ENCODE results near the gene IL2RA. TPM values are rescaled to one million over a fixed set of nuclear protein-coding genes. Genes with fewer than 3 reads are reported as not detected.
"Not testable (repeated sequence)": the region's sequence is repeated elsewhere in the genome, so short reads cannot be mapped to it uniquely, and the experiment has no call there.

The IL2RA gene
- total RNA-seq, 1 experiment from 2014 or later, result not detected

DNA sequence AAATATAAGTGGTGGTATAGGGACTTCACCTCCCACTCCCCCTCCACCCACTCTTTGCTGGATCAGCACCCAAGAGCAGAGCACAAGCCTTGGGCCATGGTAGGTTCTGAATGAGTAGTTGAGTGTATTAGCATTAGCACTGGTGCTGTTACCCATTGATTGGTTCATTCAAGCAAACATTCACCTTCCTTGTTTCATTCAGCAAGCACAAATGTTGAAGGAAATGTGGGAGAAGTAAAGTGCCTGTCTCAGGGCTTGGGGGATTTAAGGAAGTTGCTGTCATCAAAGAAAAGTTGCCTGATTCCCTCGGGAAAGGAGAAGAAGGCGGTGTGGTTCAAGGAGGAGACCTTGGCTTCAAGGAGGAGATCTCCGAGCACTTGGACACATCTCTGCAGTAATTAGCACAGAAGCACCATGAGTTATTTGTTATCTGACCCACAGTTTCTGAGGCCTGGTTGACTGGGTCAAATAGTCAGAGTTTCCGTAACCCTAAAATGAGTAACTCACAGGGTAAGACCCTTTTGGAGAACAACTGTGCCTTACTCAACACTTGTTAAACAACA, 17.3 kb downstream of the IL2RA start:
- no peaks in the 10 kb centered on the region for H3K9me3 ChIP-seq (replicated peaks)
- no peak for DNase-seq
- no peaks in the 10 kb centered on the region for H3K4me1 ChIP-seq
- H3K27ac ChIP-seq, result no peak overlapping the region
- no peak overlapping the region for H3K4me3 ChIP-seq
- H3K27me3 ChIP-seq, result 0 out of 2 replicates have a peak, but pooled peaks cover 3% of the 10 kb centered on the region
- H3K36me3 ChIP-seq, result no peaks in the 10 kb centered on the region

DNA sequence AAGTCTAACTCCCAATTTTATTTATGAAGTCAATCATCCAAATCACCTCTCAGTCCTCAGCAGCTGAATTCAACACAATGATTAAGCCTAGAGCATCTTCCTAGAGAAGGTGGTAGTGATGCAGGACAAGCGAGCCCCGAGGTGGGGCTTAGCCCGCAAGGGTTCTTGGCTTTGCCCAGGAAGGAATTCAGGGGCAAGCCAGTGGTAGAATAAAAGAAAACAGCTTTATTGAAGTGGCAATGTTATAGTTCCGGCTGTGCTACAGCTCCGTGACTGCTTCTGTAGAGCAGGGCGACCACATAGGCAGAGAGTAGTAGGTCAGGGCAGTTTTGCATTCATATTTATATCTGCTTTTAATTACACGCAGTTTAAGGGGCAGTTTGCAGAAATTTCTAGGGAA, 18.1 kb downstream of the IL2RA start:
- Histone ChIP-seq H3K27me3 (0 out of 2 replicates have a peak, but pooled peaks cover 3% of the 10 kb centered on the region), H3K9me3 (replicated peaks) (no peaks in the 10 kb centered on the region), H3K4me1 (no peaks in the 10 kb centered on the region), H3K36me3 (no peaks in the 10 kb centered on the region), H3K4me3 (no peak overlapping the region), H3K27ac (no peak overlapping the region)
- DNase-seq, result no peak

DNA sequence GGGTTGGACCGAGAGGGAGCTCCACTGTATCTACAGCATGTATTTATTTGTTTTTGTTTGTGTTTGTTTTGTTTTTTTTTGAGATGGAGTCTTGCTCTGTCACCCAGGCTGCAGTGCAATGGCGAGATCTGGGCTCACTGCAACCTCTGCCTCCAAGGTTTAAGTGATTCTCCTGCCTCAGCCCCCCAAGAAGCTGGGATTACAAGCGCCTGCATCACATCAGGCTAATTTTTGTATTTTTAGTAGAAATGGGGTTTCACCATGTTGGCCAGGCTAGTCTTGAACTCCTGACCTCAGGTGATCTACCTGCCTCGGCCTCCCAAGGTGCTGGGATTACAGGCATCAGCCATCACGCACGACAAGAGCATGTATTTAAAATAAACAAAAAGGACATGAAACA, 18.8 kb downstream of the IL2RA start:
- H3K9me3 ChIP-seq (replicated peaks); H3K4me3 ChIP-seq; H3K36me3 ChIP-seq; DNase-seq; H3K27me3 ChIP-seq; H3K4me1 ChIP-seq; H3K27ac ChIP-seq: not testable (repeated sequence)

DNA sequence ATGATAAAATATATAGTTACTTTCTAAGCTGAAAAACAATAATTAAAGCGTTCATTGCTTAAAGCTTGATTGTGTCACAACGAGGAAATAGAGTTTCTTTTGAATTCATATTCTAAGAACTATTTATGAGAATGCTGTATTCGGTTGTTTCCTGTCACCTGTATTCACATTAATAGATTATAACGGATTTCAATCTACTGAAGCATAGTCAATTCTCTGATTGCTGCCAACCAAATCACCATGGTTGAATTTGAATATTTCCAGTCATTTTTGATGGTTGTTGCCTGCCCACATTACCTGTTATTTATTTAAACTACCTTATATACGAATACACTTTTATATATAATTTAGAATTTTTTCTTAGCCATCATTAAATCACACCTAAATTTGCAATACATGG, 22.0 kb downstream of the IL2RA start:
- no peak for DNase-seq
- Histone ChIP-seq H3K9me3 (replicated peaks) (no peaks in the 10 kb centered on the region), H3K27ac (no peak overlapping the region), H3K4me3 (no peak overlapping the region), H3K4me1 (no peaks in the 10 kb centered on the region), H3K27me3 (0 out of 2 replicates have a peak, but pooled peaks cover 3% of the 10 kb centered on the region), H3K36me3 (no peaks in the 10 kb centered on the region)

DNA sequence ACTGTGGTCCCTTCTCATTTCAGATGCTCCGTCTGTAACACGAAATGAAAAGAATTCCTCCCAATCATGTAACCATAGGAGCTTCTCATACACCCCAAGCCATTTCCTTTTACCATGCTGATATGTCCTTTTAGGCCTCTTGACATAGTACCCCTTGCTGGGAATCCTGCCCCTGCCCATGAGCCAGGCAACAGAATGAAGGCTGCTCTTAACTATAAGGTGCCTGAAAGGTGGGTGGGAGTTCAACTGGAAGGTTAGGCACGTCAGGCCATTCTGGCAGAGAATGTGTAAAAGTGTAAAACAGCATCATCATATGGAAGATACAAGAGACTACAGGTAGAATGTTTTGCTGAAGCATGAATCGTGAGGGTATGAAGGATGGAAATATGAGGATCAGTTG, 22.5 kb downstream of the IL2RA start:
- Histone ChIP-seq H3K4me1 (no peaks in the 10 kb centered on the region), H3K27ac (no peak overlapping the region), H3K9me3 (replicated peaks) (no peaks in the 10 kb centered on the region), H3K36me3 (no peaks in the 10 kb centered on the region), H3K27me3 (0 out of 2 replicates have a peak, but pooled peaks cover 3% of the 10 kb centered on the region), H3K4me3 (no peak overlapping the region)
- no peak for DNase-seq

DNA sequence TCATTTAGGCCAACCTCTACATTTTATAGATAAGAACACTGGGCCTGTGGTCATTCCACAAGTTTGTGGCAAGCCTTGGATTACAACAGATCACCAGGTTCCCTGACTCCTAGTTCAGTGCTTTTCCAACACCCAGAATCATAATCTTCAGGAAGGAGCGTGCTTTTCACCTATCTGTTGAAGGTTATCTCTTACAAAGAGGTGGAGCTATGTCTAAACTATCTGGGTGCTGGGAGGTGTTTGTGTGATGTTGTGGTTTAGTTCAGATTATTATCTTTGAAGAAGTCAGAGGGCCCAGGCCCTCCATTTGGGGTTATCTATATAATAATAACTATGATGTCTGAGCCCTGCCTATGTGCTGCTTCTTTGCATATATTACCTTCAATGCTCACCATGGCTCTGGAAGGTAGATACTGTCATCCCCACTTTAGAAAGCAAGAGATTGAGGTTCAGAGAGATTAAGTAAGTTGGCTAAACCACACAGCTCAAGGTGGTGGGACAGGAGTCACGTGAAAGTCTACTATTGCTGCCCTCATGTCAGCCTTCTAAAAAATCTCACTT, 24.0 kb downstream of the IL2RA start:
- Histone ChIP-seq H3K27ac (no peak overlapping the region), H3K4me3 (no peak overlapping the region), H3K36me3 (no peaks in the 10 kb centered on the region), H3K27me3 (0 out of 2 replicates have a peak, but pooled peaks cover 3% of the 10 kb centered on the region), H3K4me1 (no peaks in the 10 kb centered on the region), H3K9me3 (replicated peaks) (no peaks in the 10 kb centered on the region)
- DNase-seq, result no peak

DNA sequence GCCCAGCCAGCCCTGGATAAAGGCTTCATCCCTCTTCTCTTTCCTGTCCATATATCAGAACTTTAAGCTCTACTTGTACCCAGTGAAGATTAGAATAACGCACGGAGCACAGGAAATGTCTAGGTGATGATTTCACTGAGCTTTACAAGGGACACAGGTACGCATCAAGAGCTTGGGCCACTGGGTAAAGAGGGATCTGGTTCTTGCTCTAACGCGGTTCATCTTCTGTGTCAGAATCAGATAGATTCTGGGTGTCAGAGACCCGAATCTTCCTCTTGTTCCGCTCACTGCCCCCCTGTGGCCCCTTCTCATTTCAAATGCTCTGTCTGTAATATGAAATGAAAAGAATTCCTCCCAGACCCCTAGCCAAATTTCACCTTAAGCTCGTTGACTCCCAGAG, 24.7 kb downstream of the IL2RA start:
- Histone ChIP-seq H3K27me3 (no peaks in the 10 kb centered on the region), H3K27ac (no peak overlapping the region), H3K4me3 (no peak overlapping the region), H3K36me3 (no peaks in the 10 kb centered on the region), H3K9me3 (replicated peaks) (no peaks in the 10 kb centered on the region), H3K4me1 (no peaks in the 10 kb centered on the region)
- DNase-seq, result no peak

DNA sequence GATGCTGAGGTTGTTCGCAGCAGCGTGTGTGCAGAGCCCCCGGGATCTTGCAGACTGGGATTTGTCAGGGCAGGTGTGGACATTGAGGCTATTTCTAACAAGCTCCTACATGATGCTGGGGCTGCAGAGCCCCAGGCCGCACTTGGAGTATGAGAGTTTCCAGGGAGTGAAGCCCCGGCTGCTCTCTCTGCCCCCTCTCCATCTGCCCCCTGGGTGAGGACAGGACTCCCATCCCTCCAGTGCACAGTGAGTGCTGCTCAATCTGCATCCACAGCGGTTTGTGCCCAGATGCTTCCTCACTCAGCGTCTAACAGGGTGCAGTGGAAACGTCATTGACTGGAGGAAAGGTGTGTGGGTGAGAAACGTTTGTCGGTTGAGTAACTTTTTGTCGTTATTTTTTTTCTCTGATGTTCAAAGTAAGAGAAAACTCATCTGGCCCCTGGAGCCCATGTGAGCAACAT, 25.3 kb downstream of the IL2RA start:
- DNase-seq, result no peak
- H3K27me3 ChIP-seq, result no peaks in the 10 kb centered on the region
- no peaks in the 10 kb centered on the region for H3K36me3 ChIP-seq
- H3K4me1 ChIP-seq, result no peaks in the 10 kb centered on the region
- no peak overlapping the region for H3K27ac ChIP-seq
- no peak overlapping the region for H3K4me3 ChIP-seq
- no peaks in the 10 kb centered on the region for H3K9me3 ChIP-seq (replicated peaks)

DNA sequence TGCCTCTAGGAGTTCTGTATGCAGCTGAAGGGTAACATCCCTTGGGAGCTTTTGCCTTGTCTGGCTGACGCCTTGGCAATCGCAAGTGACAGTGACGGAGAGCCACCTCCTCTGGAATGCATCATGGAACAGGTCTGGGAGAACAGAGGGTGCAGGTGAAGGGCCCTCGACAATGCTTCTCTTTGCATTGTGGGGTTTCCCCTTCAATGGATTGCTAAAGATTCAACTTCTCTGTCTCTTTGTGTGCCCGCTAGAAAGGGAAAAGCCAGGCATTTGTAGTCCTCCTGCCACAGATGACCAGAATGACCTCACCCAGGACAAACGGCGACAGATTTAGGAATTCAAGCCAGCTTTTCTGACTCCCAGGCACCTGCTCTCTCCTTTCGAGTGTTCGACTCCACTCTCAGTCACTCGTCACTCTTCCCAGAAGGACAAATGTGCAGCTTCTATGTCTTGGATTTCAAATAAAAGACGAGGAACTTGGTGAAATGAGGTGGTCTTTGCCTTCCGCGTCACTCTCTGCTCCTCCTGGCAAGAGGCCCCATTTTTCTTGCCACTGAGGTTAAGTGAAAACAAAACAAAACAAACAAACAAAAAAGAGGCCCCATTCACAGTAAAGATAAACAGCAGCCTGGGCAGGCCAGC, 26.1 kb downstream of the IL2RA start:
- Histone ChIP-seq H3K9me3 (replicated peaks) (no peaks in the 10 kb centered on the region), H3K27me3 (no peaks in the 10 kb centered on the region), H3K27ac (no peak overlapping the region), H3K4me3 (no peak overlapping the region), H3K4me1 (no peaks in the 10 kb centered on the region), H3K36me3 (no peaks in the 10 kb centered on the region)
- DNase-seq, result no peak

DNA sequence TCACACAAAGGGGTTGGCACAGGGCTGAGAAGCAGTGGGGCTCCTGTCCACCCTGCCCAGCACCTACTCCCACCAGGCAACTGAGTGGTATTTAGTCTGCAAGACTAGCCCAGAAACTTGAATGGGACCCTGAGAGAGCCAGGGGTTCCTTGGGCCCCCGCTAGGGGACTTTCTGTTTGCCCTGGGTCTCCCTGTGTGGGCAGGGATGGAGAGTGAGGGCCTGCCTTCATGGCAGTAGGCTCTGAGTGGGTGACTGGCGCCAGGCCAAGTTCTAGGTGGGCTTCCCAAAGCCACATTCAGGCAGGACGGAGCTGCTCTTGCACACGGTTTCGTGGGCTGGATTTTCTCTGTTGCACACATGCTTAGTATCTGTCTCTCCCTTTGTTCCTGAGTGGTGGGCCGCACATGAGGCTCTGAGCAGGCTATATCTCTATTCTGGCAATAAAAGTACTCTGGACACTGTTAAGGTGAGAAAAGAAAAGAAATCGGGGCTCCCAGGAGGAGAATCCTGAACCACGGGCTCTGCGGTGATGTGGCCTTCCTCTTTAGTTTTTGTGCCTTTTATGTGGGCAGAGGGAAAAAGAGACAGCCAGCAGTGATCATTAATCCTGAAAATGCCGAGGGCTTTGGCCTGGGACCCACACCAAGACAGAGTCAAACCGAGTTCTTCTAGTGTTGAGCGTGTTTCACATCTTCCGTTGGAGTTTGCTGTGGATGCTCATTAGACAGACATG, 26.9 kb downstream of the IL2RA start:
- no peaks in the 10 kb centered on the region for H3K9me3 ChIP-seq (replicated peaks)
- no peak overlapping the region for H3K4me3 ChIP-seq
- H3K4me1 ChIP-seq, result no peaks in the 10 kb centered on the region
- H3K36me3 ChIP-seq, result no peaks in the 10 kb centered on the region
- DNase-seq, result no peak
- no peak overlapping the region for H3K27ac ChIP-seq
- H3K27me3 ChIP-seq, result no peaks in the 10 kb centered on the region

DNA sequence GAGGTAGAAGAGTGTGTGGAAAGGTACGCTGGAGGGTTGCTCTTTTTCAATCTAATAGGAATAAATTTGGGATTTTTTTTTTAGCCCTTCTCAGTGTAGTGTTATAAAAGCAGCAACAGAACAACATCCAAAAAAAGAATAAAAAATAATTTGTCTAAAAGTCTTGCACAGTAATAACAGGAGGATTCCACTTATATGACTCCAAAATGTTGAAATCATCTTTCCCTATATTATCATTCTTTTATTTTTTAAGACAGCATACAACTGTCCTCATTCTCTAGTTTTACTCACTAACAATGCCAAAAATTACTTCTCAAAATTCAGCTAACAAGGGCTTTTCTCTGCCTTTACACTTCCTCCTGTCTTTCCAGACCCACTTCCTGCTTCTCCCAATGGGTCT, 27.8 kb downstream of the IL2RA start:
- Histone ChIP-seq H3K4me3 (no peak overlapping the region), H3K36me3 (no peaks in the 10 kb centered on the region), H3K4me1 (no peaks in the 10 kb centered on the region), H3K9me3 (replicated peaks) (no peaks in the 10 kb centered on the region), H3K27me3 (no peaks in the 10 kb centered on the region), H3K27ac (no peak overlapping the region)
- DNase-seq, result no peak

DNA sequence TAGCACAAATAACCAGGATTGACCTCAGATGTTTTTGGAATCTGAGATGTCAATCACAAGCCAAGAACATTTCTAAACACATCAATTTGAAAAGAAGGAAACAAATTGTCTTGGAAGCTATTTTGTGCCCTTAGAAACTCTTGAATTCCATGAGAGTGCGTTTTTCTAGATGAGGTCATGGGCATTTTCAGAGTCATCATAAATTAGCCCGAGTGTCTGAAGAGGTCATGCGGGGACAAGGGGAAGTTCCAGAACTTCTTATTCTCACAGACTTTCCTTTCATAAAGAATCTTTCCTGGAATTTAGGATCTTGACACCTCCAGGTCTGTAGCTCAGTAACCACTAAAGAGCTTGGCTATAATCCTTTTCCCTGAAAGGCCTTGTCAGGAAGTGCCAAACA, 28.2 kb downstream of the IL2RA start:
- H3K9me3 ChIP-seq (replicated peaks), result no peaks in the 10 kb centered on the region
- no peak overlapping the region for H3K27ac ChIP-seq
- no peak overlapping the region for H3K4me3 ChIP-seq
- no peaks in the 10 kb centered on the region for H3K27me3 ChIP-seq
- DNase-seq, result no peak
- no peaks in the 10 kb centered on the region for H3K4me1 ChIP-seq
- H3K36me3 ChIP-seq, result no peaks in the 10 kb centered on the region

DNA sequence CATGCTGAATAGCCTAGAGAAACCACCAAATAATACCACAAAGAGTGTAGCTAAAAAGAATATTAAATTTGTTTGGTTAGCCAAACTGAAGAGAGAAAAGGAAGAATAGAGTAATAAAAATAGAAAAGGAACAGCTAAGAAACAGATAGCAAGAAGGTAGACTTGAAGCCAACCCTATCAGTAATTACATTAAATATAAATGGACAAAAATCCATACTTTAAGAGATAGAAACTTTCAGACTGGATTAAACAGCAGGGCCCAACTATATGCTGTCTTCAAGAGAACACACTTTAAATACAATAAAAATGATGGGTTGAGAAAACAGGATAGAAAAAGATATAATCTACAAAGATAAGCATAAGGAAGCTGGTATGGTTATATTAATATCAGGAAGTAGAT, 31.2 kb downstream of the IL2RA start:
- DNase-seq, result no peak
- no peaks in the 10 kb centered on the region for H3K9me3 ChIP-seq (replicated peaks)
- no peaks in the 10 kb centered on the region for H3K4me1 ChIP-seq
- H3K36me3 ChIP-seq, result no peaks in the 10 kb centered on the region
- H3K27ac ChIP-seq, result no peak overlapping the region
- H3K27me3 ChIP-seq, result no peaks in the 10 kb centered on the region
- no peak overlapping the region for H3K4me3 ChIP-seq

DNA sequence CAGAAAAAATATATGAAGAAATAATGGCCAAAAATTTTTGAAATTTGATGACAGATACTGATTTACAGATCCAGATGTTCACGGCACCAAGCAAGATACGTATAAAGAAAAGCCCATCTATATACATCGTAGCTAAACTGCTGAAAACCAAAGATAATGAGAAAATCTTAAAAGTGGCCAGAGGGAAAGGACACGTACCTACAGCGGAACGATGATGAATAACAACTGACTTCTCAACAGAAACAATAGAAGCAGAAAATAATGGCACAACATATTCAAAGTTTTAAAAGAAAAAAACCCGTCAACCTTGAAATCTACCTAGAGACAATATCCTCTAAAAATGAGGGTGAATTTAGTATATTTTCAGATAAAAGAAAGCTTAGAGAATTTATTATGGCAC, 31.9 kb downstream of the IL2RA start:
- no peak for DNase-seq
- Histone ChIP-seq H3K36me3 (no peaks in the 10 kb centered on the region), H3K27me3 (no peaks in the 10 kb centered on the region)

DNA sequence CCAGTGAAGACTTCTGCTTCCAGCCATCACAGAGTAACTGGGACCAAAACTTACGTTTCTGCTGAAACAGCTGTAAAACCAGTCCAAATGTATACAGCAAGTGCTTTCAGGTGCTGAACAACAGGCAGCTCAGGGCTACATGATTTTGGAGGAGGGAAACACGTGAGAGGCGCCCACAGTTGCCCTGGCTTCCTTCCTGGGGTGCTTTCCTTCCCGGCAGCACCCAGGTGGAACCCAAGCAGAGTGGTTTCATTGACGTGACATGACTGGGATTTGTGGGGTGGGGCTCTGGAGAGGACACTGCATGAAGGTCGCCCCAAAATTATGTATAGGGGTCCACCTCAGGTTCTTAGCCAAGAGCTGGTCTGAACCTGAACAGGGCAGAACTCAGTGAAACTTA, 34.2 kb downstream of the IL2RA start:
- Histone ChIP-seq H3K9me3 (replicated peaks) (no peaks in the 10 kb centered on the region), H3K36me3 (no peaks in the 10 kb centered on the region), H3K4me3 (no peak overlapping the region), H3K4me1 (no peaks in the 10 kb centered on the region), H3K27ac (no peak overlapping the region), H3K27me3 (no peaks in the 10 kb centered on the region)
- DNase-seq, result no peak

More for the DNA sequence above, 31.9 kb downstream of the IL2RA start:
- no peaks in the 10 kb centered on the region for H3K9me3 ChIP-seq (replicated peaks)
- no peak overlapping the region for H3K4me3 ChIP-seq
- no peaks in the 10 kb centered on the region for H3K4me1 ChIP-seq
- no peak overlapping the region for H3K27ac ChIP-seq
